ENCODE results near the gene TBXAS1.

GRCh38 chr7:139976055-139976837 is 147.2 kb downstream of the TBXAS1 start:
- TF ChIP-seq, protein P1, sequence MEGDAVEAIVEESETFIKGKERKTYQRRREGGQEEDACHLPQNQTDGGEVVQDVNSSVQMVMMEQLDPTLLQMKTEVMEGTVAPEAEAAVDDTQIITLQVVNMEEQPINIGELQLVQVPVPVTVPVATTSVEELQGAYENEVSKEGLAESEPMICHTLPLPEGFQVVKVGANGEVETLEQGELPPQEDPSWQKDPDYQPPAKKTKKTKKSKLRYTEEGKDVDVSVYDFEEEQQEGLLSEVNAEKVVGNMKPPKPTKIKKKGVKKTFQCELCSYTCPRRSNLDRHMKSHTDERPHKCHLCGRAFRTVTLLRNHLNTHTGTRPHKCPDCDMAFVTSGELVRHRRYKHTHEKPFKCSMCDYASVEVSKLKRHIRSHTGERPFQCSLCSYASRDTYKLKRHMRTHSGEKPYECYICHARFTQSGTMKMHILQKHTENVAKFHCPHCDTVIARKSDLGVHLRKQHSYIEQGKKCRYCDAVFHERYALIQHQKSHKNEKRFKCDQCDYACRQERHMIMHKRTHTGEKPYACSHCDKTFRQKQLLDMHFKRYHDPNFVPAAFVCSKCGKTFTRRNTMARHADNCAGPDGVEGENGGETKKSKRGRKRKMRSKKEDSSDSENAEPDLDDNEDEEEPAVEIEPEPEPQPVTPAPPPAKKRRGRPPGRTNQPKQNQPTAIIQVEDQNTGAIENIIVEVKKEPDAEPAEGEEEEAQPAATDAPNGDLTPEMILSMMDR (IDR thresholded peaks at IDR 0.05; ENCODE audit: low read depth, low read length, poor library complexity, severe bottlenecking) = no peak
- no peak for TF ChIP-seq EZH2phosphoT487 (IDR thresholded peaks at IDR 0.05; ENCODE audit: borderline replicate concordance, low read length)

Measured in DOHH2 (cell line).